Activated T-helper 9 cell treated with anti-CD3 and anti-CD28 coated beads, Interleukin-2, amount 50 U/mL, for 16 hours (primary cell): Measurements from ENCODE around the gene AP4E1.
"Not testable (repeated sequence)": the region's sequence is repeated elsewhere in the genome, so short reads cannot be mapped to it uniquely, and the experiment has no call there.

Experiments used
- DNase-seq: peaks from one replicate; pipeline ENCODE4 v3.0.0-alpha.2; 2020; ENCODE audit warnings: low read depth

The AP4E1 gene

GRCh38 chr15:50908209-50909009, at the start of gene AP4E1:
AP4E1 (plus strand) TSS chr15:50908683; CDS start chr15:50908779, 96 bp downstream.
- DNase-seq = peak; percentile 93

- DNase-seq = no peak
Observed at GRCh38 chr15:50860824-50861223, 47.7 kb upstream of the AP4E1 start.

GRCh38 chr15:50862553-50862952, 45.9 kb upstream of the AP4E1 start:
- no peak for DNase-seq

- DNase-seq = no peak
Observed at GRCh38 chr15:50864873-50865272, 43.6 kb upstream of the AP4E1 start.

GRCh38 chr15:50865515-50866353, 42.7 kb upstream of the AP4E1 start:
- no peak for DNase-seq

- no peak for DNase-seq
Observed at GRCh38 chr15:50871832-50872231, 36.7 kb upstream of the AP4E1 start.

- no peak for DNase-seq
Observed at GRCh38 chr15:50872832-50873426, 35.6 kb upstream of the AP4E1 start.

GRCh38 chr15:50873935-50874361, 34.5 kb upstream of the AP4E1 start:
- DNase-seq = no peak

GRCh38 chr15:50875238-50875637, 33.2 kb upstream of the AP4E1 start:
- DNase-seq = not testable (repeated sequence)

GRCh38 chr15:50876260-50876988, 32.1 kb upstream of the AP4E1 start:
- DNase-seq = no peak

GRCh38 chr15:50876989-50877360, 31.5 kb upstream of the AP4E1 start:
- peak; percentile 31 for DNase-seq

GRCh38 chr15:50879016-50879617, 29.4 kb upstream of the AP4E1 start:
- DNase-seq = no peak

GRCh38 chr15:50880206-50880605, 28.3 kb upstream of the AP4E1 start:
- DNase-seq = no peak

GRCh38 chr15:50880651-50881114, 27.8 kb upstream of the AP4E1 start:
- DNase-seq = no peak

GRCh38 chr15:50881121-50882048, 27.1 kb upstream of the AP4E1 start:
- no peak for DNase-seq

- DNase-seq = no peak
Observed at GRCh38 chr15:50883903-50884302, 24.6 kb upstream of the AP4E1 start.

- no peak for DNase-seq
Observed at GRCh38 chr15:50884540-50884939, 23.9 kb upstream of the AP4E1 start.

GRCh38 chr15:50886139-50886467, 22.4 kb upstream of the AP4E1 start:
- DNase-seq = no peak

GRCh38 chr15:50886611-50887345, 21.7 kb upstream of the AP4E1 start:
- DNase-seq = no peak

GRCh38 chr15:50888054-50888453, 20.4 kb upstream of the AP4E1 start:
- DNase-seq = no peak
